Right renal pelvis (tissue), 4 donors: Measurements from ENCODE around the gene LRP1. TPM values are rescaled to one million over a fixed set of nuclear protein-coding genes. Genes with fewer than 3 reads are reported as not detected.

Source experiments
- DNase-seq, 4 donors: peaks; one replicate each; pipeline ENCODE4 v3.0.0-alpha.2; 2013; ENCODE audit warnings: low read depth in 4 of 4, low spot score in 3 of 4, missing footprints in 1 of 4
- polyA plus RNA-seq, 4 donors: library from polyadenylated mRNA; unstranded; fragments of 120-200 nt; gene quantifications; one replicate each; pipeline ENCODE4 v1.2.1, GENCODE V29; 2013; ENCODE audit not compliant: insufficient read length in 4 of 4

Gene LRP1
- polyA plus RNA-seq, 4 donors = 63.0 to 102 (median 70.6) TPM

DNA sequence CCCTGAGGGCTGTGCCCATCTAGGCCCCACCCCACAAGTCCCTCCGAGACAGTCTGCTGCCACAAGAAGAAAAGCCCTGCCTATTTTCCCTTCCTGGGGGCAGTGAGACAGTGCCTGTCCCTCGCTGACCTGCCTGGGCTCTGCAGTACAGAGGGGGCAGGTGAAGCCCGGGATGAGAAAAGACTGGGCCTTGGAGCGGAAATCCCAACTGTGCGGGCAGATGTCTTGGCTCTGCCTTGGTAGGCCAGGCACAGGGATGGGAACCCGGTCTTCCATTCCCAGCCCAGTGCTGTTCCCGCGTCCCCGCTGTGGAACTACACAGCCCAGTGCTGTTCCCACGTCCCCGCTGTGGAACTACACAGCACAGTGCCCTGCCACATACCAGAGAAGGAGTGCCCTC lies 75.5 kb downstream of the LRP1 start:
- DNase-seq = no peak

DNA sequence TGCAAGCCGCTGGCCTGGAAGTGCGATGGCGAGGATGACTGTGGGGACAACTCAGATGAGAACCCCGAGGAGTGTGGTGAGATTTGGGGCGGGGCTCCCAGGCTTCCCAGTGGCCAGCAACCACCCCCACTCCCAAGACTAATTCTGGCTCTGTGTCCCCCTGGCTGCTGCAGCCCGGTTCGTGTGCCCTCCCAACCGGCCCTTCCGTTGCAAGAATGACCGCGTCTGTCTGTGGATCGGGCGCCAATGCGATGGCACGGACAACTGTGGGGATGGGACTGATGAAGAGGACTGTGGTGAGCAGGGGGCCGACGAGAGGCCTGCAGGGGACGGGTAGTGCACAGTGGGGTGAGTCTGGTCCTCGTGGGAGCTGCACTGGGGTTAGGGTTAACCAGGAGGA lies 76.2 kb downstream of the LRP1 start:
- DNase-seq = no peak

DNA sequence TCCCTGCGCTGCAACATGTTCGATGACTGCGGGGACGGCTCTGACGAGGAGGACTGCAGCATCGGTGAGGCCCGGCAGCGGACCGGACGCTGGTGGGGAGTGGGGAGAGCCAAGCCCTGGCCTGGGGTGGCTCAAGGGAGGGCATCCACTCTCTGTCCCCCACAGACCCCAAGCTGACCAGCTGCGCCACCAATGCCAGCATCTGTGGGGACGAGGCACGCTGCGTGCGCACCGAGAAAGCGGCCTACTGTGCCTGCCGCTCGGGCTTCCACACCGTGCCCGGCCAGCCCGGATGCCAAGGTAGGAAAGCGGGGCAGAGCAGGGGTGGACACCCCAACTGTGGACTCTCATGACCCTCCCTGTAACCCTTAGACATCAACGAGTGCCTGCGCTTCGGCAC lies 76.9 kb downstream of the LRP1 start:
- no peak for DNase-seq

DNA sequence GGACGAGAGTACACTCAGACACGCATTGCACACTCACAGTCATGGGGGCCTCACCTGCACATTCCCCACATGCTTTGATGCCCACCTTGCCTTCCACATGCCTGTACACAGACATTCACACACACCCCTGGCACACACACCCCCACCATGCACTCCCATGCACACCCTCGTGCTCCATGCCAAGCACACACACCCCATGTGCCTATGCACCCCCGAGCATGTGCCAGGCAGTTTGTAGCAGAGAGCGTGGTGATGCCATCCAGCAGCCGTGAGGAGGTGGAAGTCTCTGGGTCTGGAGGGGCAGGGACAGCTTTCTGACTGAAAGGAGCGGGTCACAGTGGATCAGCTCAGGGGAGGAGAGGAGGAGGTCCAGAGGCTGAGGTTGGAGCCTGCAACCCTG lies 77.6 kb downstream of the LRP1 start:
- no peak for DNase-seq

DNA sequence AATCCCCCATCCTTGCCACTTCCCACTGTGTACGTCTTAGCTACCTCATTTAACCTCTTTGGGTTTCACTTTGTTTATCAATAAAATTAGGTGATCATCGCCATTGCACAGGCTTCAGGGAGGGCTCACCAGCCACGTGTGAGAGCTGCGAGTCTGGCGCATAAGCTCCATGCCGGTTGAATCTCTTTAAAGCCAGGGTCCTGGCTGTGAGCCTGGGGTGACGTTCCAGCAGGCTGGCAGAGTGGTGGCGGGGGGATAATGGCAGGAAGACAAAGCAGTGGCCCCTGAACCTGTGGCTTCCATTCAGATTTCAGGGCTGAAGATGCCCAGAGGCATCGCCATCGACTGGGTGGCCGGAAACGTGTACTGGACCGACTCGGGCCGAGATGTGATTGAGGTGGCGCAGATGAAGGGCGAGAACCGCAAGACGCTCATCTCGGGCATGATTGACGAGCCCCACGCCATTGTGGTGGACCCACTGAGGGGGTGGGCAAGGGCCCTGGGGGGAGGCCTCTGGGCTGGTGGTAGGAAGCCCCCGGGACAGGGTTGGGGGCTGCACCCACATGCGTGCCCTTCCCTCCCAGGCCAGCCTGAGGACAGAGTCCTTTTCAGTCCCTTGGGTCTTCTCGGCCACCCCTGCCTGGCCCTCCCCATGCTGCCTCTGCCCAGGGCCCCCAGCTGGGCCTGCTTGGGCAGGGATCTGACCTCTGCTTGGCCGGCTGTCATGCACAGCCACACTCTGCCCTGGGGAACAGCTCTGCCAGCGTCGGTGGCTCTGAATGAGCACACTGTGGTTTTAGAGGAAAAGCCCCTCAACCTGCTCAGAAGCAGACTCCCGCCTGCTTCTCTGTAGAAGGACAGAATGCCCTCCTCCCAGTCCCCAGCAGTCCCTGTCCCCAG lies 79.7 kb downstream of the LRP1 start:
- DNase-seq = no peak

DNA sequence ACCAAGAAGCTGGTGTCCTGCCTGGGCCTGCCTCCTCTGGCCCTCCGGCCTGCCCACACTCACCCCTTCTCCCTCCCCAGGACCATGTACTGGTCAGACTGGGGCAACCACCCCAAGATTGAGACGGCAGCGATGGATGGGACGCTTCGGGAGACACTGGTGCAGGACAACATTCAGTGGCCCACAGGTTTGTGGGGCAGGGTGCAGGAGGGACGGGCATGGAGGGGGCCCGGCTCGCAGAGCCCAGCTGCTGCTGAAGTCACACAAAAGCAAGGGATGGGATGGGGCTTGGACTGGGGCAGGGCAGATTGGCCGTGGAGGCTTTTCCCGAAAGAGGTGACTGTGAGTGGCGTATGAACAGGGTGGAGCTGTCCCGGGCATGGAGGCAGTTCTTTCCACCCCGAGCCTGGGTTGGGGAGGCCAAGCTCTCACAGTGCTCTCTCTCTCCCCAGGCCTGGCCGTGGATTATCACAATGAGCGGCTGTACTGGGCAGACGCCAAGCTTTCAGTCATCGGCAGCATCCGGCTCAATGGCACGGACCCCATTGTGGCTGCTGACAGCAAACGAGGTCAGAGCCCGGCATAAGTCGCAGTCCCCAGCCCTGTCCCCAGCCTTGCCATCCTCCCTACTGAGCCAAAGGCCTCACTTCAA lies 80.5 kb downstream of the LRP1 start:
- no peak for DNase-seq

DNA sequence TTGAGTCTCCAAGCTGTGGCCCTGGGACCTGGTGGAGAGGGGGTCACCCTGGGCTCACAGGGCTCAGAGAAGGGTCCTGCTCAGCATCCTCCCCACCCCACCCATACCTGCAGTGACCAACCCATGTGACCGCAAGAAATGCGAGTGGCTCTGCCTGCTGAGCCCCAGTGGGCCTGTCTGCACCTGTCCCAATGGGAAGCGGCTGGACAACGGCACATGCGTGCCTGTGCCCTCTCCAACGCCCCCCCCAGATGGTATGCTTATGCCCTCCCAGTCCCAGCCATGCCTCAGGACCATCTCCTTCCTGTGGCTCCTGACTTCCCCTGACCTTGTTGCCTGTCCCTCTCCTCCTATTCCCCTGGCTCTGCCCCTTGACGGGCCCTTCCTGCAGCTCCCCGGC lies 81.6 kb downstream of the LRP1 start:
- DNase-seq = no peak

DNA sequence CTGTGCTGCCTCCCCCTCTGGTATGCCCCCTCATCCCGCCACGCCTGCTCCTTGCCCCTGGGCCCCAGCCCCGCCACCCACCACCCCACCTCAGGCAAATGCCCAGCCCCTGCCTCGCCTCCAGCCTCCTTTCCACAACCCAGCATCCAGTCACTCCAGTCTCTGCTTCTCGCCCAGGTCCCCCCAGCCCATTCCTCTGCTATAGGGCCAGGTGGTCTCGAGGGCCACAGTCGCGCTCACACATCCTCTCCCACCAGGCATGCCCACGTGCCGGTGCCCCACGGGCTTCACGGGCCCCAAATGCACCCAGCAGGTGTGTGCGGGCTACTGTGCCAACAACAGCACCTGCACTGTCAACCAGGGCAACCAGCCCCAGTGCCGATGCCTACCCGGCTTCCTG lies 82.2 kb downstream of the LRP1 start:
- no peak for DNase-seq

DNA sequence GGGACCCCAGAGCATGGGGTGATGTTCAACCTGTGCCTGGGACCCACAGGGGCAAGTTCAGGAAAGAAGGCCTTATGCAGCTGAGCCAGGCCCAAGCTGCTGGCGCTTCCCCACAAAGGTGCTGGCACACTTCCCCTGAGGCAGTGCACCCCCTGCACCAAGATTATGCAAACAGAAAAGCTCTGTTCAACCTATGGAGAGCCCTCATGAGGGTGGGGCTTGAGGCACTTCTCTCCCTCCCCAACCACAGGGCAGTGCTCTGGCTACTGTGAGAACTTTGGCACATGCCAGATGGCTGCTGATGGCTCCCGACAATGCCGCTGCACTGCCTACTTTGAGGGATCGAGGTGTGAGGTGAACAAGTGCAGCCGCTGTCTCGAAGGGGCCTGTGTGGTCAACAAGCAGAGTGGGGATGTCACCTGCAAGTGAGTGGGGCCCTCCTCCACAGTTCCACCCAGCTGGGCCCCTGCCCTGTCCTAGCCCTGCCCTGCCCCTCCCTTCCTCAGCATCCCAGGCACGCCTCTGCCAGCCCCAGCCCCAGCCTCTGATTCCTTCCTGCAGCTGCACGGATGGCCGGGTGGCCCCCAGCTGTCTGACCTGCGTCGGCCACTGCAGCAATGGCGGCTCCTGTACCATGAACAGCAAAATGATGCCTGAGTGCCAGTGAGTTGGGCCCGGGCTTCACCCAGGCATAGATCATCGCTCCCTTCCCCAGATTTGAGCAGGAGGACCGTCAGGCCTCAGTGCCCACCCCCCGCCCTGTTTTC lies 82.8 kb downstream of the LRP1 start:
- no peak for DNase-seq

DNA sequence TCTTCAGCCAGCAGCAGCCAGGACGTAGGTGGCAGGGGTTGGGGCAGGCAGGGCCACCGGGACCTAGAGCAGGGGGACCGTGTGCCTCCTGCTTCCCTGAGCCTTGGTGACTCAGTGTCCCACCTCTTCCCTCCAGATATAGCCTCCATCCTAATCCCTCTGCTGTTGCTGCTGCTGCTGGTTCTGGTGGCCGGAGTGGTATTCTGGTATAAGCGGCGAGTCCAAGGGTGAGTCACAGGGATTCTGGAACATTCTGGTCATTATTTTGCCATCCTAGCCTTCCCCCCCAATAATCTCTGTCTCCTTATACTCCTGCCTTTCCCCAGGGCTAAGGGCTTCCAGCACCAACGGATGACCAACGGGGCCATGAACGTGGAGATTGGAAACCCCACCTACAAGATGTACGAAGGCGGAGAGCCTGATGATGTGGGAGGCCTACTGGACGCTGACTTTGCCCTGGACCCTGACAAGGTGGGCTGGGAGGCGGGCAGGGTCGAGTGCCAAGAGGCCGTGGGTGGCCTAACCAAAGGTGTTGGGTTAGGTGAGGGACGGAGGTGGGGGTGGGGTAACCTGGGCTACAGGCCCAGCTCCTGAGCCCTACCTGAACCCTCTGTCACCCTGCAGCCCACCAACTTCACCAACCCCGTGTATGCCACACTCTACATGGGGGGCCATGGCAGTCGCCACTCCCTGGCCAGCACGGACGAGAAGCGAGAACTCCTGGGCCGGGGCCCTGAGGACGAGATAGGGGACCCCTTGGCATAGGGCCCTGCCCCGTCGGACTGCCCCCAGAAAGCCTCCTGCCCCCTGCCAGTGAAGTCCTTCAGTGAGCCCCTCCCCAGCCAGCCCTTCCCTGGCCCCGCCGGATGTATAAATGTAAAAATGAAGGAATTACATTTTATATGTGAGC lies 83.8 kb downstream of the LRP1 start:
- DNase-seq = no peak

DNA sequence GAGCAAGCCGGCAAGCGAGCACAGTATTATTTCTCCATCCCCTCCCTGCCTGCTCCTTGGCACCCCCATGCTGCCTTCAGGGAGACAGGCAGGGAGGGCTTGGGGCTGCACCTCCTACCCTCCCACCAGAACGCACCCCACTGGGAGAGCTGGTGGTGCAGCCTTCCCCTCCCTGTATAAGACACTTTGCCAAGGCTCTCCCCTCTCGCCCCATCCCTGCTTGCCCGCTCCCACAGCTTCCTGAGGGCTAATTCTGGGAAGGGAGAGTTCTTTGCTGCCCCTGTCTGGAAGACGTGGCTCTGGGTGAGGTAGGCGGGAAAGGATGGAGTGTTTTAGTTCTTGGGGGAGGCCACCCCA lies 84.4 kb downstream of the LRP1 start:
- no peak for DNase-seq

DNA sequence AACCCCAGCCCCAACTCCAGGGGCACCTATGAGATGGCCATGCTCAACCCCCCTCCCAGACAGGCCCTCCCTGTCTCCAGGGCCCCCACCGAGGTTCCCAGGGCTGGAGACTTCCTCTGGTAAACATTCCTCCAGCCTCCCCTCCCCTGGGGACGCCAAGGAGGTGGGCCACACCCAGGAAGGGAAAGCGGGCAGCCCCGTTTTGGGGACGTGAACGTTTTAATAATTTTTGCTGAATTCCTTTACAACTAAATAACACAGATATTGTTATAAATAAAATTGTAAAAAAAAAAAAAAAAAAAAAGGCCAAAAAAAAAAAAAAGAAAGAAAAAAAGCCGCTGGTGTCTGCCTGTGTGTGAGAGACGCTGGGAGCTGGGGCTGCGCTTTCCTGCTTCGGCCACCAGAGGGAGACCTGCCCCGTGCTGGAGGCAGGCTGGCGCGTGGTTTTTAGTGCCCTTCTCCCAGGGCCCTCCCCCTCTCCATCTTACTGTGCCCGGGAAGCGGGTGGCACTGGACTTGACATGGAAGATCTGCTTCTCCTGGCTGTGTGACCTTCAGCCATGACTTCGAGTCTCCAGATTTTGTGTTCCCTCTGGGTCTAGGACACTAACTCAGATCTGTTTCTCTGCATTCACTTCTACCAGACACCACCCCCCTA lies 84.9 kb downstream of the LRP1 start:
- DNase-seq = peak in 3 of 4 donors; percentile 66 to 76 (median 72)

DNA sequence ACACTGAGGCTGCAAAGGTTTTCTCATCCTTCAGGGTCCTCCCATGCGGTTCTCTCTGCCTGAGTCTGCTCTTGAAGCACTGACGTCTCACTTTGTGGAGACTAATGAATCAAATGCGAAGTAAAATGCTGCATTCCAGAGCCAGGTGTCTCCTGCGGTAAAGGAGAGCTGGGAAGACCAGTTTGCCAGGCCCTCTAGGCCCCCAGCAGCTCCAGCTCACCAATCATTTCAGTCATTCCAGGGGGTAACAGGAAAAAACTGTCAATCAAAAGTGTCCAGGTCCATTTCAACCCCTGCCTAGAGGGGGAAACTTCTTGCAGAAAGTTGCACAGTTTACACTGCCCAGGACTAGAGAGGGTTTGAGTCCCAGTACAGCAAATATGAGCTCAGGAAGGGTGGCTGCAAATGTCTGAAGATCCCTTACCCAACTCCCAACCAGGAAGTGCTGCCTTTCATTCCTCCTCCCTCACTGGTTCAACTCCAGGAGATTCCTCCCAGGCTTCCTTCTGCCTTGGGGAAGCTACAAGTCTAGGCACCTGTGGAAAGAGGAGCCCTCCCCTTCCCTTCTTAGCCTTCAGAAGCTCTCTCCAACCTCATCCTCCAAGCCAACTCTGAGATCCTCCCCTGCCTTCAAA lies 85.6 kb downstream of the LRP1 start:
- no peak for DNase-seq

DNA sequence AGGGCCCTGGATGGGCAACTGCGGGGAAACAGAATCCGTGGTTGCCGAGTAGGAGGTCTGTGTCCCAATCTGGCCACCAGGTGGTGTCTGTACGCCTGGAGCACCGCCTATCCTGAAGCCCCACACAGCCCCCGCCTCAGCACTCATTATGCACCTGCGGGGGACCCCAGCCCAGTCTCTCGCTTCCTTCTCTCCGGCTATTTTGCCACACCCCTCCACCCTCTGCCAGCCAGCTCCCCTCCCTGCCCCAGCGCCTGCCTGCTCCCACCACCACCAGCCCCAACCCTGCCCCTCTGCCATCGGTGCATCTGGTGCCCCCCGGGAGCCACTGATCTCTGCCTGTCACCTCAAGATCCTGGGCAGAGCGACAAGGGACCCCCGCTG lies 86.1 kb downstream of the LRP1 start:
- DNase-seq = no peak

DNA sequence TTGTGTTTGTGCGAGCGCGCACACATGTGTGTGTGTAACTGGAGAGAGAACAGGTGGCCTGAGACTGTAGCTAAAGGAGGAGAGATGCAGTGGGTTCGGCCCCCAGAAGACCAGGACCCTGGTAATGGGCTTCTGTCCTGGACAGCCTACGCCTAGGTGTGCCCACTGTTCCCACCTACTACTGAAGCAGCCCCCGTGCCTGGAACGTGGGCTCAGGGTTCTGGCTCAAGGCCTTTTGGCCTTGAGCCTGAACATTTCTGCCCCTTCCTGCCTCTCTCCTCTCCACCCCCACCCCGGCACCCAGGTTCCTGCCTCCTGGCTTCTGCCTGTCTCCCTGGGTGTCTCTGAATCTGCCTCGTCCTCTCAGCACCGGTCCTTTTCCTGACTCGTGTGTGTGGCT lies 86.8 kb downstream of the LRP1 start:
- DNase-seq = no peak

DNA sequence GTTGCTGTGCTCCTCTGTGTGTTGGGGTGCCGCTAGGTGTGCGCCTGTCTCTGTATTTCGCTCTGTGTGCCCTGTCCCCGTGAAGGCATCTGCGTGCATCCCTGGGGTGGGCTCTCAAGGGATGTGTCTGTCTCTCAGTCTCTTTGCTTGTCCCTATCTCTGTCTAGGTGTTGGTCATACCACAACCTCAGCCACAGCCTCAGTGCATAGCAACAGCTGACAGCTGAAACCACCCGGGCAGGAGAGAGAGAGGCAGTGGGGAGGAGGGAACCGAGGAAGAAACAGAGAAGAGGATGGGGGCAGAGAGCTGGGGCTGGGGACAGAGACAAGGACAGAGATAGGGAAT lies 87.4 kb downstream of the LRP1 start:
- DNase-seq = no peak

DNA sequence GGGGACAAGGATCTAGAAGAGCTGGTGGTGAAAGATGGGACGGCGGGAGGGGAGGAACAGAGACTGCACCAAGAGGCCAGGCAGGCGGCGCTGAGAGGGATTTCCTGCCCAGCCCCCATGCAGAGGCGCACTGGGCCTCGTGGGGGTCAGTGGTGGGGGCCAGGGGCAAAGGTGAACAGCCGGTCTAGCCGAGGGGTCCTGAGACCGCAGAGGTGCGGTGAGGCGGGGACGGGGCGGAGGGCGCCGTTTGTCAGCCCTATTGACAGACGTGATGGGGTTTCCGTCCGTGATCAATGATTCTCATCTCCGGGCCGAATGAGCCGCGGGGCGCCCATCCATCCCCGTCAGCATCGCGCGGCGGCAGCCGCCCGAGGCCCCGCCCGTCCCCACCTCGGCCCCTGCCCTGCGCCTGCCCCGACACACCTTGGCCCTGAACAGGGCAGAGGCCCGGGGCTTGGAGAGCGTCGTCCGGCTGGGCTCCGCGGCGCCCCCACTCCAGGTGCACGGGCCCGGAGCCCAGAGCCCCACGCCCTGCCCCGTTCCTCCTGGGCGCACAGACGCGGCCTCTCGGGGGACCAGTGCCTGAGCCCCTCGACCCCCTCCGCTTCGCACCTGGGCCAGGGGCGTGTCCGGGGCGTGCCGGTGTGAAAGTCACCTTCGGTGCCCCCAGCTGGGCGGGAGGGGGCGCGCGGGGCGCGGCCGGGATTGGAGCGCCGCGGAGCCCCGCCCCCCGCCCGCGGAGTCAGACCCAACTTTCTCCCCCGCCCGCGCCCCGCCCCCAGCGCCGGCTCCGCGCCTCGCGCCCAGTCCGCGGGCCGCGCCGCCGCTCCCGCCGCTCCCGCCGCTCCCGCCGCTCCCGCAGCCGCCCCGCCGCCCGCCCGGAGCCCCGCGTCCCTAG lies 88.0 kb downstream of the LRP1 start, which contains the start of gene NXPH4:
NXPH4 (plus strand) TSS at position 781 of the 898 bp plus-strand sequence. CDS start 176 bp downstream, outside the sequence.
- DNase-seq = no peak
